AG04450 (cell line): Measurements from ENCODE around the gene PBX1. TPM values are rescaled to one million over a fixed set of nuclear protein-coding genes. Genes with fewer than 3 reads are reported as not detected.

Experiments
- CTCF ChIA-PET: fragments of 300-600, 350-600 bp; formaldehyde crosslinking; extraction: SDS; loops from one replicate; lab custom pipeline; 2022; ENCODE audit warnings: antibody characterized with exemption, inconsistent platforms; lab: Charles Lee
- POLR2A ChIA-PET: fragments of 350-600 bp; formaldehyde crosslinking; extraction: SDS; loops from one replicate; lab custom pipeline; 2021; ENCODE audit warnings: antibody characterized with exemption, inconsistent platforms; lab: Yijun Ruan, JAX
- DNase-seq: peaks from one replicate; pipeline ENCODE4 v3.0.0-alpha.2; 2011; ENCODE audit warnings: low read depth, low spot score
- H3K27ac ChIP-seq: one replicate; pipeline ENCODE4 v1.5.1; 2012; ENCODE audit warnings: low read depth, low read length, control low read depth
- H3K27me3 ChIP-seq: one replicate; pipeline ENCODE4 v1.6.0; 2012; ENCODE audit warnings: low read length; ENCODE audit not compliant: control insufficient read depth, insufficient read depth
- H3K4me3 ChIP-seq: 2 replicates; pipeline ENCODE4 v1.5.1; 2011; ENCODE audit warnings: mild to moderate bottlenecking, low read depth, low read length, control low read depth
- H3K9me3 ChIP-seq: 2 replicates; pipeline ENCODE4 v1.5.1; 2012; ENCODE audit warnings: low read length; ENCODE audit not compliant: control insufficient read depth, insufficient read depth
- polyA plus RNA-seq: library from polyadenylated mRNA; depleted of rRNA; stranded (reverse); fragments of >200 nt; gene quantifications from 2 replicates; pipeline ENCODE4 v1.2.3, GENCODE V29; 2011
- TF ChIP-seq, protein P1 (sequence below): IDR thresholded peaks from 2 replicates; pipeline ENCODE4 v1.5.1; 2011; ENCODE audit warnings: low read depth, low read length, control low read depth, inconsistent platforms

Gene PBX1
- polyA plus RNA-seq, 1 experiment, result 49.9 TPM

DNA sequence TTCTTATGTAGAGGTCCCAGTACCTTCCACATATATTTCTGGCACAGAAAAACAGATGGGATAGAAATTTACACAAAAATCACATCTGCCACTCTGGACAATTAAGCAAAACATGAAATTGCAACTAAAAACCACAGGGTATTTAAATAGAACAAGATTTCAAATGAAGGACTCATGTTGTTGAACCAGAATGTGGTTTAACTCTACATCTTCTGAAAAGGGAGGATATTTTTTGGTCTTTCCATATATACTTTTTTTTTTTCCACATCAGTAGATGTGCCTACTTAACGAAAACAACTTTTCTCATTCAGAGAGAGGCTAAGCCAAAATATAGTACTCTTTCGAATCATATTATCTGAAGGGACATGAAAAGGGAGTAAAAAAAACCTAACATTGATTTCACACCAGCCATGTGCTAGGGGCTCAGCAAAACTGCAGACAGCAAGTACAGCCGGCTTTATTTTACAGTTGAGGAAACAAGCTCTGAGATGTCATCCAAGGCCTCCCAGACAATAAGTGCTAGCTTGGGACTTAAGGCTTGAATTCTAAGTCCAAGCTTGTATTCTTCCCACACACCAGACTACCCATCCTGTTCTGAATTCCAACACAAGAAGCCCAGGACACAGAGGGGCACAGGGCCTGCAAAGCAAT is 208.9 kb downstream of the PBX1 start:
- H3K27me3 ChIP-seq, result no peaks in the 10 kb centered on the region
- no peak for DNase-seq
- H3K27ac ChIP-seq, result peak overlapping the region; percentile 47
- H3K9me3 ChIP-seq, result no peaks in the 10 kb centered on the region
- CTCF ChIA-PET, result no interaction called here
- TF ChIP-seq, protein P1, sequence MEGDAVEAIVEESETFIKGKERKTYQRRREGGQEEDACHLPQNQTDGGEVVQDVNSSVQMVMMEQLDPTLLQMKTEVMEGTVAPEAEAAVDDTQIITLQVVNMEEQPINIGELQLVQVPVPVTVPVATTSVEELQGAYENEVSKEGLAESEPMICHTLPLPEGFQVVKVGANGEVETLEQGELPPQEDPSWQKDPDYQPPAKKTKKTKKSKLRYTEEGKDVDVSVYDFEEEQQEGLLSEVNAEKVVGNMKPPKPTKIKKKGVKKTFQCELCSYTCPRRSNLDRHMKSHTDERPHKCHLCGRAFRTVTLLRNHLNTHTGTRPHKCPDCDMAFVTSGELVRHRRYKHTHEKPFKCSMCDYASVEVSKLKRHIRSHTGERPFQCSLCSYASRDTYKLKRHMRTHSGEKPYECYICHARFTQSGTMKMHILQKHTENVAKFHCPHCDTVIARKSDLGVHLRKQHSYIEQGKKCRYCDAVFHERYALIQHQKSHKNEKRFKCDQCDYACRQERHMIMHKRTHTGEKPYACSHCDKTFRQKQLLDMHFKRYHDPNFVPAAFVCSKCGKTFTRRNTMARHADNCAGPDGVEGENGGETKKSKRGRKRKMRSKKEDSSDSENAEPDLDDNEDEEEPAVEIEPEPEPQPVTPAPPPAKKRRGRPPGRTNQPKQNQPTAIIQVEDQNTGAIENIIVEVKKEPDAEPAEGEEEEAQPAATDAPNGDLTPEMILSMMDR, result no peak
- POLR2A ChIA-PET, result interaction anchor here (0.6 kb wide), 1 partner anchor 116 kb away, joined by 5 read pairs; no protein-coding TSS in a partner anchor
- no peak overlapping the region for H3K4me3 ChIP-seq

DNA sequence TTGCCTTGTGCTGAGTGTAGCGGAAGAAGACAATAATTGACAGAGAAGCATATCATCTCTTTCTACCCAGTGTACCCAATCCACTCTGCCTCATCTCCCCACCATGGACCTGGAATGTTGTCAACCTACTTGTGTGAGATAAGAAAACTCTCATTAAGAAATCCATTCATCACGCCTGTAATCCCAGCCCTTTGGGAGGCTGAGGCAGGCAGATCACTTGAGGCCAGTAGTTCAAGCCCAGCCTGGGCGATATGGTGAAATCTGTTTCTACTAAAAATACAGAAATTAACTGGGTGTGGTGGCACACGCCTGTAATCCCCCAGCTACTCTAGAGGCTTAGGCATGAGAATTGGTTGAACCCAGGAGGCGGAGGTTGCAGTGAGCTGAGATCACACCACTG is 209.6 kb downstream of the PBX1 start:
- TF ChIP-seq, protein P1, result no peak
- H3K4me3 ChIP-seq, result no peak overlapping the region
- POLR2A ChIA-PET, result interaction anchor here (0.6 kb wide), 1 partner anchor 117 kb away, joined by 5 read pairs; no protein-coding TSS in a partner anchor
- no peak for DNase-seq
- CTCF ChIA-PET, result no interaction called here
- H3K27ac ChIP-seq, result no peak overlapping the region
- H3K9me3 ChIP-seq, result no peaks in the 10 kb centered on the region
- H3K27me3 ChIP-seq, result no peaks in the 10 kb centered on the region

DNA sequence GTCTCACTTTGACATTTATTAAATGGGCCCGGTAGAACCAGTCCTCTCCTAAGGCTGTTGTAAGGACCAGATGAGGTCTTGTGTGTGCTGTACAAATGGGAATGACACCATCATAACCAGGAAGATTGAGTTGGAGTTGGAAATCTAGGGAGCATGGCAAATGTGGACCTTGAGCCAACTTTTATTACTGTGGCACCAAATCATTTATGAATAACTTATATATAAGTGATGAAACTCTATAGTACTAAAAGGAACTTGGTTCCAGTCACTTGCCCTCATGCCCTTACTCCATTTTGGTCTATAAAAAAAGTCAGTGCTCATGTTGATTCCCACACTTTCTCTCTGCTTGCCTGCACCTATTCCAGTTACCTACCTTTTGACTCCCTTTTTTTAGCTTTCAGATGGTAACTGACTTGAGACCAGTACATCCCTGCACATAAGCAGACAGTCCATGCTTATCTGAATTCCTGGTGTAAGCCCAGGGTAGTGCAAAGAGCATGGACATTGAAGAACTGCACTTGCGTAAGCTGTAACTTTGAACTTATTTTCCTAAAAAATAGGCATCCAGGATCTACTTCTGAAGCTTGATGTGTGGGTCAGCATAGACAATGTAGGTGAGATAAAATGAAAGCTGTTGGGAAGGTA is 210.6 kb downstream of the PBX1 start:
- POLR2A ChIA-PET, result no interaction called here
- TF ChIP-seq, protein P1, result no peak
- Histone ChIP-seq H3K4me3 (no peak overlapping the region), H3K27ac (no peak overlapping the region), H3K27me3 (no peaks in the 10 kb centered on the region), H3K9me3 (no peaks in the 10 kb centered on the region)
- CTCF ChIA-PET, result interaction anchor here (0.7 to 0.9 kb wide), 2 partner anchors 14 to 1554 kb away, joined by 3 to 5 read pairs; no protein-coding TSS in a partner anchor
- no peak for DNase-seq

DNA sequence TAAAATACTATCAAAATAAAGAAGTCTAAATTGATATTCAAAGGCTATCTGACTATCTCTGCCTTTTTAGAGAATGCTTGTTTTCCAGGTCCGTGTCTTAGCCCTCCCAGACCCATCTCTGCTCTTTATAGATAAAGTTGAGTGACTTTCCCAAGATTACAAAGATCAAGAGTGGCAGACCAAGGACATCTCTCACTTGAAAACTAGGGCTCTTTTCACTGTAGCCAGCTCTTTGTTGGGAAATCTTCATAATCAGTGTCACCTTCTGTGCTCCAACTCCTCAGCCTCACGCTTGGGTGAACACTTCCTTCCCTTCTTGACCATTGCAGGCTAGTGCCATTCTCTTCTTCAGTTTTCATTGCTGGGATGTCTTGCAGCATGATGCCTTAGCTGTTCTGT is 211.1 kb downstream of the PBX1 start:
- ChIA-PET POLR2A (no interaction called here), CTCF (interaction anchor here (0.6 to 0.9 kb wide), 2 partner anchors 15 to 211 kb away, joined by 3 to 5 read pairs; partner anchors contain the start of gene PBX1)
- H3K4me3 ChIP-seq, result no peak overlapping the region
- DNase-seq, result no peak
- TF ChIP-seq, protein P1, result no peak
- H3K27ac ChIP-seq, result no peak overlapping the region
- H3K9me3 ChIP-seq, result no peaks in the 10 kb centered on the region
- no peaks in the 10 kb centered on the region for H3K27me3 ChIP-seq
